Activated CD4-positive, alpha-beta T cell treated with anti-CD3 and anti-CD28 coated beads, Interleukin-2, amount 10 ng/mL, durations not matched to agents 7 days and 5 days (primary cell): ENCODE measurements around the gene ARL9. TPM values are rescaled to one million over a fixed set of nuclear protein-coding genes. Genes with fewer than 3 reads are reported as not detected.
"Not testable (repeated sequence)": the region's sequence is repeated elsewhere in the genome, so short reads cannot be mapped to it uniquely, and the experiment has no call there.

ENCODE experiments used
- CTCF ChIA-PET: fragments of 350-600 bp; sonication (Branson Sonifier 250); formaldehyde crosslinking; loops from one replicate; lab custom pipeline; 2021; ENCODE audit warnings: antibody characterized with exemption; lab: Charles Lee
- POLR2A ChIA-PET: fragments of 350-600 bp; sonication (Branson Sonifier 250); formaldehyde crosslinking; loops from one replicate; lab custom pipeline; 2021; ENCODE audit warnings: antibody characterized with exemption; lab: Charles Lee
- DNase-seq: peaks from one replicate; pipeline ENCODE4 v3.0.0-alpha.2; 2020
- H3K27ac Mint-ChIP-seq: one replicate; pipeline ENCODE4 v1.8.0; 2021; ENCODE audit warnings: mild to moderate bottlenecking, moderate library complexity, mixed read lengths
- H3K27me3 Mint-ChIP-seq: one replicate; pipeline ENCODE4 v1.8.0; 2021; ENCODE audit warnings: mixed read lengths
- H3K36me3 Mint-ChIP-seq: one replicate; pipeline ENCODE4 v1.8.0; 2021; ENCODE audit warnings: low read depth, mixed read lengths
- H3K4me1 Mint-ChIP-seq: one replicate; pipeline ENCODE4 v1.8.0; 2021; ENCODE audit warnings: mixed read lengths
- H3K4me3 Mint-ChIP-seq: one replicate; pipeline ENCODE4 v1.8.0; 2021; ENCODE audit warnings: mild to moderate bottlenecking, moderate library complexity, mixed read lengths
- H3K9me3 Mint-ChIP-seq: one replicate; pipeline ENCODE4 v1.8.0; 2021; ENCODE audit warnings: mixed read lengths
- total RNA-seq, 2 experiments: library from RNA; stranded (reverse); gene quantifications; one replicate each; pipeline ENCODE4 v1.2.3, GENCODE V29; 2021

Gene ARL9
- under 1 TPM in 1 of 2 experiments, not detected in 1; 0.10 TPM for total RNA-seq

GRCh38 chr4:56505269-56506130 is at the start of gene ARL9:
Gene ARL9, plus strand, starts transcription at chr4:56505791. Its CDS starts 72 bp downstream, at chr4:56505863.
- Mint-ChIP-seq H3K36me3 (peaks cover 17% of the 10 kb centered on the region), H3K27ac (peak within 1 kb of the TSS; percentile 84), H3K4me1 (peaks cover 18% of the 10 kb centered on the region), H3K27me3 (peaks cover 3% of the 10 kb centered on the region), H3K4me3 (peak within 1 kb of the TSS; percentile 75), H3K9me3 (no peaks in the 10 kb centered on the region)
- DNase-seq, result peak; percentile 69
- POLR2A ChIA-PET, result no interaction called here
- CTCF ChIA-PET, result no interaction called here

GRCh38 chr4:56460085-56460484 is 45.5 kb upstream of the ARL9 start:
- Mint-ChIP-seq H3K27me3 (no peaks in the 10 kb centered on the region), H3K27ac (peak overlapping the region; percentile 44), H3K36me3 (peaks cover 47% of the 10 kb centered on the region), H3K4me1 (peaks cover 18% of the 10 kb centered on the region), H3K9me3 (no peaks in the 10 kb centered on the region), H3K4me3 (no peak overlapping the region)
- ChIA-PET CTCF (interaction anchor here (0.6 to 1.2 kb wide), 3 partner anchors 15 to 590 kb away, joined by 3 read pairs; no protein-coding TSS in a partner anchor), POLR2A (interaction anchor here (0.6 kb wide), 1 partner anchor 21 kb away, joined by 3 read pairs; no protein-coding TSS in a partner anchor)
- DNase-seq, result no peak

- no peaks in the 10 kb centered on the region for H3K9me3 Mint-ChIP-seq
- no peak overlapping the region for H3K4me3 Mint-ChIP-seq
- ChIA-PET CTCF (no interaction called here), POLR2A (no interaction called here)
- H3K27me3 Mint-ChIP-seq, result no peaks in the 10 kb centered on the region
- H3K27ac Mint-ChIP-seq, result peak overlapping the region; percentile 44
- peaks cover 45% of the 10 kb centered on the region for H3K36me3 Mint-ChIP-seq
- no peak for DNase-seq
- H3K4me1 Mint-ChIP-seq, result peaks cover 35% of the 10 kb centered on the region
These were observed 43.4 kb upstream of the ARL9 start for GRCh38 chr4:56462157-56462556.

GRCh38 chr4:56463711-56464110 is 41.9 kb upstream of the ARL9 start:
- ChIA-PET POLR2A (no interaction called here), CTCF (interaction anchor here (1.0 to 1.3 kb wide), 2 partner anchors 19 to 27 kb away, joined by 3 to 5 read pairs; partner anchors contain the start of gene PAICS)
- Mint-ChIP-seq H3K27me3 (no peaks in the 10 kb centered on the region), H3K9me3 (no peaks in the 10 kb centered on the region), H3K36me3 (peaks cover 43% of the 10 kb centered on the region), H3K4me3 (no peak overlapping the region), H3K27ac (no peak overlapping the region), H3K4me1 (peaks cover 38% of the 10 kb centered on the region)
- no peak for DNase-seq

GRCh38 chr4:56464581-56464980 is 41.0 kb upstream of the ARL9 start:
- Mint-ChIP-seq H3K4me3 (no peak overlapping the region), H3K4me1 (peaks cover 45% of the 10 kb centered on the region), H3K36me3 (peaks cover 39% of the 10 kb centered on the region), H3K27ac (no peak overlapping the region), H3K9me3 (no peaks in the 10 kb centered on the region), H3K27me3 (no peaks in the 10 kb centered on the region)
- ChIA-PET POLR2A (no interaction called here), CTCF (interaction anchor here (0.6 to 1.3 kb wide), 4 partner anchors 16 to 340 kb away, joined by 3 read pairs; no protein-coding TSS in a partner anchor)
- no peak for DNase-seq

- Mint-ChIP-seq H3K27me3 (no peaks in the 10 kb centered on the region), H3K9me3 (no peaks in the 10 kb centered on the region), H3K4me3 (peak overlapping the region; percentile 97), H3K36me3 (peaks cover 36% of the 10 kb centered on the region), H3K27ac (peak overlapping the region; percentile 98), H3K4me1 (peaks cover 49% of the 10 kb centered on the region)
- ChIA-PET CTCF (interaction anchor here (0.6 to 1.4 kb wide), 5 partner anchors 8 to 958 kb away, joined by 3 to 4 read pairs (median 4); partner anchors contain the start of genes PAICS and PPAT), POLR2A (interaction anchor here (1.0 kb wide), 1 partner anchor 30 kb away, joined by 3 read pairs; the partner anchor contains the start of gene PAICS)
- no peak for DNase-seq
These were observed 39.8 kb upstream of the ARL9 start for GRCh38 chr4:56465599-56466295.

GRCh38 chr4:56466296-56466761 is 39.3 kb upstream of the ARL9 start:
- H3K27me3 Mint-ChIP-seq, H3K9me3 Mint-ChIP-seq: not testable (repeated sequence)
- ChIA-PET CTCF (interaction anchor here (0.6 to 1.4 kb wide), 6 partner anchors 9 to 958 kb away, joined by 3 to 4 read pairs (median 4); partner anchors contain the start of genes CEP135, PAICS and PPAT), POLR2A (interaction anchor here (1.0 kb wide), 1 partner anchor 30 kb away, joined by 3 read pairs; the partner anchor contains the start of gene PAICS)
- peak; percentile 10 for DNase-seq
- Mint-ChIP-seq H3K36me3 (peaks cover 40% of the 10 kb centered on the region), H3K4me1 (peaks cover 49% of the 10 kb centered on the region), H3K4me3 (peak overlapping the region; percentile 97), H3K27ac (peak overlapping the region; percentile 98)

GRCh38 chr4:56466910-56467283 is 38.7 kb upstream of the ARL9 start:
- H3K36me3 Mint-ChIP-seq, result peaks cover 43% of the 10 kb centered on the region
- H3K4me1 Mint-ChIP-seq, result peaks cover 54% of the 10 kb centered on the region

GRCh38 chr4:56467284-56468096 is 38.1 kb upstream of the ARL9 start, which contains the start of gene SRP72:
Gene SRP72, plus strand, starts transcription at chr4:56467617. Its CDS starts 19 bp downstream, at chr4:56467636.
- ChIA-PET POLR2A (interaction anchor here (0.6 to 1.2 kb wide), 2 partner anchors 32 to 63 kb away, joined by 3 to 6 read pairs; partner anchors contain the start of genes PAICS and PPAT), CTCF (interaction anchor here (0.6 to 1.4 kb wide), 4 partner anchors 32 to 519 kb away, joined by 3 to 4 read pairs (median 4); partner anchors contain the start of genes CEP135, PAICS and PPAT)
- H3K9me3 Mint-ChIP-seq, result no peaks in the 10 kb centered on the region
- no peaks in the 10 kb centered on the region for H3K27me3 Mint-ChIP-seq
- peak within 1 kb of the TSS; percentile 97 for H3K4me3 Mint-ChIP-seq
- peaks cover 40% of the 10 kb centered on the region for H3K36me3 Mint-ChIP-seq
- H3K4me1 Mint-ChIP-seq, result peaks cover 49% of the 10 kb centered on the region
- DNase-seq, result peak; percentile 94
- peak within 1 kb of the TSS; percentile 98 for H3K27ac Mint-ChIP-seq

More at GRCh38 chr4:56466910-56467283, 38.7 kb upstream of the ARL9 start:
- Mint-ChIP-seq H3K4me3 (peak overlapping the region; percentile 97), H3K27me3 (no peaks in the 10 kb centered on the region), H3K27ac (peak overlapping the region; percentile 98), H3K9me3 (no peaks in the 10 kb centered on the region)
- peak; percentile 10 for DNase-seq
- CTCF ChIA-PET, result interaction anchor here (0.6 to 1.4 kb wide), 4 partner anchors 27 to 518 kb away, joined by 3 to 4 read pairs (median 4); partner anchors contain the start of genes CEP135, PAICS and PPAT
- POLR2A ChIA-PET, result interaction anchor here (1.0 kb wide), 1 partner anchor 31 kb away, joined by 3 read pairs; the partner anchor contains the start of gene PAICS

- Mint-ChIP-seq H3K36me3 (peaks cover 42% of the 10 kb centered on the region), H3K27me3 (no peaks in the 10 kb centered on the region), H3K4me3 (peak overlapping the region; percentile 97), H3K4me1 (peaks cover 49% of the 10 kb centered on the region), H3K27ac (peak overlapping the region; percentile 98), H3K9me3 (no peaks in the 10 kb centered on the region)
- DNase-seq, result no peak
- ChIA-PET POLR2A (interaction anchor here (0.5 to 1.2 kb wide), 3 partner anchors 32 to 1117 kb away, joined by 3 to 6 read pairs (median 3); partner anchors contain the start of genes PAICS and PPAT), CTCF (interaction anchor here (0.9 to 1.5 kb wide), 3 partner anchors 33 to 369 kb away, joined by 3 to 5 read pairs (median 3); partner anchors contain the start of gene PPAT)
These were observed 37.5 kb upstream of the ARL9 start for GRCh38 chr4:56468097-56468422.
